Neural crest cell (in vitro differentiated cells): ENCODE data around the gene TWNK. TPM values are rescaled to one million over a fixed set of nuclear protein-coding genes. Genes with fewer than 3 reads are reported as not detected.

Experiments
- DNase-seq: peaks from one replicate; pipeline ENCODE4 v3.0.0; 2021; ENCODE audit warnings: low read depth, mixed read lengths, low spot score
- H3K27ac Mint-ChIP-seq: one replicate; pipeline ENCODE4 v1.8.0; 2021; ENCODE audit warnings: mild to moderate bottlenecking, mixed read lengths; ENCODE audit not compliant: unreplicated experiment
- H3K27me3 Mint-ChIP-seq: 2 replicates; pipeline ENCODE4 v1.8.0; 2021; ENCODE audit warnings: low read depth, mild to moderate bottlenecking, mixed read lengths
- H3K36me3 Mint-ChIP-seq: 2 replicates; pipeline ENCODE4 v1.8.0; 2021; ENCODE audit warnings: low read depth, mild to moderate bottlenecking, mixed read lengths
- H3K4me1 Mint-ChIP-seq: 2 replicates; pipeline ENCODE4 v1.8.0; 2021; ENCODE audit warnings: mixed read lengths
- H3K4me3 Mint-ChIP-seq: one replicate; pipeline ENCODE4 v1.8.0; 2021; ENCODE audit warnings: mild to moderate bottlenecking, mixed read lengths
- H3K9me3 Mint-ChIP-seq: 2 replicates; pipeline ENCODE4 v1.8.0; 2021; ENCODE audit warnings: mixed read lengths
- CTCF ChIP-seq: fragments of 200-600 bp; sonication (generic); conservative IDR thresholded peaks from 2 replicates; pipeline ENCODE4 v1.5.0; 2021; ENCODE audit warnings: antibody characterized with exemption, mild to moderate bottlenecking
- total RNA-seq: library from RNA; stranded (reverse); gene quantifications from 2 replicates; pipeline ENCODE4 v1.2.1, GENCODE V29; 2021

The TWNK gene
- total RNA-seq, 1 donor from 2014 or later: 14.6 TPM

GRCh38 chr10:101029520-101030295, 42.4 kb downstream of the TWNK start:
- no peak overlapping the region for H3K27ac Mint-ChIP-seq
- peaks cover 69% of the 10 kb centered on the region for H3K27me3 Mint-ChIP-seq
- H3K4me3 Mint-ChIP-seq: no peak overlapping the region
- no peaks in the 10 kb centered on the region for H3K36me3 Mint-ChIP-seq
- H3K4me1 Mint-ChIP-seq: peaks cover 21% of the 10 kb centered on the region
- no peak for TF ChIP-seq CTCF
- H3K9me3 Mint-ChIP-seq: no peaks in the 10 kb centered on the region
- no peak for DNase-seq

- Mint-ChIP-seq H3K36me3 (no peaks in the 10 kb centered on the region), H3K4me3 (peak overlapping the region; percentile 78), H3K4me1 (peaks cover 21% of the 10 kb centered on the region), H3K27me3 (peaks cover 77% of the 10 kb centered on the region), H3K9me3 (no peaks in the 10 kb centered on the region), H3K27ac (no peak overlapping the region)
- no peak for TF ChIP-seq CTCF
- no peak for DNase-seq
Observed at GRCh38 chr10:101030496-101031127, 43.3 kb downstream of the TWNK start.

GRCh38 chr10:101031128-101031795, 43.9 kb downstream of the TWNK start, which contains the start of the genes PDZD7 and SFXN3:
PDZD7 (minus strand) TSS chr10:101031129; CDS start chr10:101030219, 910 bp downstream.
SFXN3 (plus strand) TSS chr10:101031234; CDS start chr10:101034695, 3,461 bp downstream.
- H3K4me1 Mint-ChIP-seq: peaks cover 21% of the 10 kb centered on the region
- TF ChIP-seq CTCF: no peak
- no peak within 1 kb of the TSS for H3K27ac Mint-ChIP-seq

GRCh38 chr10:101031796-101032636, 44.7 kb downstream of the TWNK start:
- Mint-ChIP-seq H3K36me3 (no peaks in the 10 kb centered on the region), H3K27ac (no peak overlapping the region), H3K9me3 (no peaks in the 10 kb centered on the region)

More at GRCh38 chr10:101031128-101031795, 43.9 kb downstream of the TWNK start, which contains the start of the genes PDZD7 and SFXN3:
- Mint-ChIP-seq H3K9me3 (no peaks in the 10 kb centered on the region), H3K27me3 (peaks cover 83% of the 10 kb centered on the region), H3K36me3 (no peaks in the 10 kb centered on the region), H3K4me3 (peak within 1 kb of the TSS; percentile 78)
- peak; percentile 84 for DNase-seq

More at GRCh38 chr10:101031796-101032636, 44.7 kb downstream of the TWNK start:
- no peak for TF ChIP-seq CTCF
- H3K4me3 Mint-ChIP-seq: peak overlapping the region; percentile 78
- DNase-seq: no peak
- peaks cover 21% of the 10 kb centered on the region for H3K4me1 Mint-ChIP-seq
- peaks cover 88% of the 10 kb centered on the region for H3K27me3 Mint-ChIP-seq
